Sciatic nerve (tissue), 2 donors: ENCODE data around the gene BORCS6. TPM values are rescaled to one million over a fixed set of nuclear protein-coding genes. Genes with fewer than 3 reads are reported as not detected.

ENCODE experiments used
- ATAC-seq: fragments of 200-7000 bp; cut with Tn5 transposase; one replicate; pipeline ENCODE4 v1.9.1; 2020; ENCODE audit warnings: mild to moderate bottlenecking, moderate library complexity
- DNase-seq: peaks from one replicate; pipeline ENCODE4 v3.0.0-alpha.2; 2020; ENCODE audit warnings: low spot score
- intact Hi-C: fragments of 100-400 bp; cut with DNase I; formaldehyde crosslinking; loops from one replicate; pipeline ENCODE4 v1.14.2; 2022
- total RNA-seq: library from RNA; stranded (reverse); fragmentation: NEBNext Ultra II Directional; extraction: Animal tissue kit (Norgen Biotek cat#: 25700); gene quantifications from one replicate; pipeline ENCODE4 v1.2.1, GENCODE V29; 2021
- donor health status: DM: no; HTN: no; CAD: no.
- donor health status: DM: no; HTN: no; CAD: no.

Gene BORCS6
- total RNA-seq, 1 donor from 2014 or later, result 14.4 TPM

- intact Hi-C loops, result no loop called here
- no peak for ATAC-seq
- DNase-seq, result no peak
Measured at GRCh38 chr17:8159459-8160223, 30.3 kb downstream of the BORCS6 start.

- no peak for DNase-seq
Measured at GRCh38 chr17:8159032-8159400, 31.0 kb downstream of the BORCS6 start.

GRCh38 chr17:8158267-8159031 is 31.5 kb downstream of the BORCS6 start:
- DNase-seq (peak; percentile 96), ATAC-seq (no peak)
- intact Hi-C loops, result no loop called here

More at GRCh38 chr17:8159032-8159400, 31.0 kb downstream of the BORCS6 start:
- intact Hi-C loops, result no loop called here
- no peak for ATAC-seq

- ATAC-seq (peak; percentile 72), DNase-seq (peak; percentile 100)
- intact Hi-C loops, result no loop called here
Measured at GRCh38 chr17:8156246-8156992, 33.6 kb downstream of the BORCS6 start.

- DNase-seq, result peak; percentile 76
- intact Hi-C loops, result no loop called here
- no peak for ATAC-seq
Measured at GRCh38 chr17:8155996-8156245, 34.1 kb downstream of the BORCS6 start.

GRCh38 chr17:8155231-8155995 is 34.6 kb downstream of the BORCS6 start:
- DNase-seq (no peak), ATAC-seq (no peak)
- intact Hi-C loops, result no loop called here

GRCh38 chr17:8154608-8155155 is 35.3 kb downstream of the BORCS6 start:
- DNase-seq (no peak), ATAC-seq (no peak)
- intact Hi-C loops, result no loop called here

GRCh38 chr17:8153957-8154607 is 35.9 kb downstream of the BORCS6 start:
- intact Hi-C loops, result no loop called here
- DNase-seq (peak; percentile 100), ATAC-seq (peak; percentile 57)

GRCh38 chr17:8153525-8153956 is 36.4 kb downstream of the BORCS6 start:
- ATAC-seq (peak; percentile 13), DNase-seq (peak; percentile 85)
- intact Hi-C loops, result no loop called here

- DNase-seq, result peak; percentile 66
Measured at GRCh38 chr17:8153031-8153451, 36.9 kb downstream of the BORCS6 start.

GRCh38 chr17:8152112-8152775 is 37.7 kb downstream of the BORCS6 start, which contains the start of gene PER1:
Gene PER1, minus strand, starts transcription at chr17:8152404. Its CDS starts 1,698 bp downstream, at chr17:8150706.
- DNase-seq (peak; percentile 98), ATAC-seq (peak; percentile 52)
- intact Hi-C loops, result no loop called here

More at GRCh38 chr17:8153031-8153451, 36.9 kb downstream of the BORCS6 start:
- ATAC-seq, result no peak
- intact Hi-C loops, result no loop called here

- DNase-seq (peak; percentile 92), ATAC-seq (peak; percentile 1)
Measured at GRCh38 chr17:8151641-8152111, 38.3 kb downstream of the BORCS6 start.

GRCh38 chr17:8151120-8151640 is 38.8 kb downstream of the BORCS6 start:
- ATAC-seq, result peak; percentile 35
- peak; percentile 97 for DNase-seq
- intact Hi-C loops, result no loop called here

More at GRCh38 chr17:8151641-8152111, 38.3 kb downstream of the BORCS6 start:
- intact Hi-C loops, result no loop called here

GRCh38 chr17:8150194-8151119 is 39.5 kb downstream of the BORCS6 start:
- DNase-seq (peak; percentile 73), ATAC-seq (no peak)
- intact Hi-C loops, result no loop called here

GRCh38 chr17:8149419-8150193 is 40.4 kb downstream of the BORCS6 start:
- ATAC-seq, result no peak
- no peak for DNase-seq
- intact Hi-C loops, result no loop called here
